Adrenal gland (tissue), 12 donors: Measurements from ENCODE around the gene DNASE1L3. TPM values are rescaled to one million over a fixed set of nuclear protein-coding genes. Genes with fewer than 3 reads are reported as not detected.
A peak's percentile ranks its signal among the peaks of the same experiment; 100 is the strongest.

Experiments
- DNase-seq, 7 donors: peaks; one replicate each; pipeline ENCODE4 v3.0.0-alpha.2; 2019 to 2020
- H3K27ac ChIP-seq, 5 donors: fragments of 200-600 bp; sonication (generic) in 4 of 5; 1 replicate in 3 of 5; 2 replicates in 2 of 5; pipeline versions ENCODE4 v1.5.1 to v1.8.0; 2016 to 2020; ENCODE audit warnings: mild to moderate bottlenecking in 1 of 5
- H3K27me3 ChIP-seq: fragments of 200-600 bp; 2 replicates; pipeline ENCODE4 v1.8.0; 2021
- H3K36me3 ChIP-seq, 2 donors: fragments of 200-600 bp; replicated peaks in 1 of 2; 1 replicate in 1 of 2; 2 replicates in 1 of 2; pipeline versions ENCODE4 v1.5.1 to v1.8.0; 2018 to 2022
- H3K4me1 ChIP-seq, 2 donors: fragments of 200-600 bp; replicated peaks in 1 of 2; 1 replicate in 1 of 2; 2 replicates in 1 of 2; pipeline versions ENCODE4 v1.5.1 to v1.8.0; 2018 to 2021
- H3K4me3 ChIP-seq, 4 donors: fragments of 200-600 bp; sonication (generic) in 3 of 4; one replicate each; pipeline ENCODE4 v1.5.1; 2016 to 2018
- H3K9me3 ChIP-seq, 3 donors: fragments of 200-600 bp; sonication (generic) in 1 of 3; replicated peaks in 1 of 3; 1 replicate in 2 of 3; 2 replicates in 1 of 3; pipeline versions ENCODE4 v1.5.1 to v1.8.0; 2016 to 2021
- POLR2A ChIP-seq, 2 donors: fragments of 450-650 bp; IDR thresholded peaks; one replicate each; pipeline ENCODE4 v1.6.1; 2017; ENCODE audit warnings: antibody characterized with exemption in 2 of 2, mild to moderate bottlenecking in 2 of 2, moderate library complexity in 1 of 2
- WGBS, 4 donors: extraction: QIAGEN DNeasy Blood & Tissue Kit in 2 of 4; methylation state at CpG; one replicate each; pipeline versions ENCODE4 v1.1.5 to v1.1.7; 2013 to 2017; 5-methylcytosine and 5-hydroxymethylcytosine counted together
- intact Hi-C, 2 donors: fragments of 100-400 bp; cut with DNase I; formaldehyde crosslinking; loops; one replicate each; pipeline versions ENCODE4 v1.14.1 to v1.15.0; 2022 to 2023
- polyA plus RNA-seq, 3 donors: library from polyadenylated mRNA; stranded (reverse); fragments of 200-250 nt in 2 of 3; fragments of 350-450 nt in 1 of 3; fragmentation: Illumina TruSeq in 1 of 3; extraction: RNeasy Lipid Tissue Mini Kit (QIAGEN cat#74804) in 1 of 3; gene quantifications; one replicate each; pipeline ENCODE4 v1.2.3, GENCODE V29; 2013 to 2014
- total RNA-seq, 9 donors: library from RNA; depleted of rRNA in 4 of 9; stranded (reverse); fragments of >200 nt in 4 of 9; fragments of 120-200 nt in 1 of 9; fragmentation: NEBNext Ultra II Directional in 1 of 9; extraction: Animal tissue kit (Norgen Biotek cat#: 25700) in 1 of 9; gene quantifications; one replicate each; pipeline versions ENCODE4 v1.1.0 to v1.2.4, GENCODE V29; 2013 to 2023
- TF ChIP-seq, protein P1 (sequence below), 6 experiments: fragments of 450-650 bp in 4 of 6; fragments of 200-600 bp in 2 of 6; sonication (generic) in 1 of 6; IDR thresholded peaks; 1 replicate in 5 of 6; 2 replicates in 1 of 6; pipeline versions ENCODE4 v1.5.1 to v1.8.0; 2016 to 2021; ENCODE audit warnings: antibody characterized with exemption in 6 of 6, mild to moderate bottlenecking in 2 of 6, moderate library complexity in 1 of 6
- donor health status: healthy with polysubstance abuse.
- donor health status: Bipolar disorder and iron deficiency.
- donor health status: DM: yes; HTN: yes; CAD: no.
- donor health status: DM: no; HTN: no; CAD: no.
- donor health status: DM: no; HTN: no; CAD: no.
- donor health status: DM: yes; HTN: yes; CAD: no.

The DNASE1L3 gene
- total and polyA plus RNA-seq, 12 donors = 23.8 to 83.9 (median 55.3) TPM

DNA sequence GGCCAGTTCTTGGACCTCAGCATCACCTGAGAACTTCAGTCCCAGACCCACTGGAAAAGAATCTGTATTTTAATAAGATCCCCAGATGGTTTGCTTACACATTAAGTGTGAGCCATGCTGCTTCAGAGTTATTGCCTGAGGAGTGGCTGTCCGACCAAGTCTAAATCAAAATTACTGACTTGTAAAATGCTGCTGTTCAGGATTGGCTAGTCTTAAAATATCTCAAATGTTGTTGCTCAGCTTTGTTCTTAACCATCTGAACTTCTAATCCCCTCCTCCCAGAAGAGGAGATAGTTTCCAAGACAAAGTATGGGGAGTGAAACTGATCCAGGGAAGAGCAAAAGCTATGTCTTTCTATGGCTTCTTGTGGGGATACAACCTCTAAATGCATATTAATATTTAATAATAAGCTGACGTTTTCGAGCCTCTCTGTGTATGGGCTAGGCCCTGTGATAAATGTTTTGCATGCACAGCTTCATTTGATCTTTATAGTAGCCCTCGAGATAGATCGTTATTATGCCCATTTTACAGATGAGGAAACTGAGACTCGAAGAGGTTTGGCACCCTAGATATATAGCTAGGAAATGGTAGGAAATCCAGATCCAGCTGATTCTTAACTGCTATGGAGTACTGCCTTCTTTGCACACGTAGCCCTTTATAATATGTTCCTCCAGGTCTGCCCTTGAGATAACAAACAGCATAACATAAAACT lies 52.2 kb downstream of the DNASE1L3 start:
- Histone ChIP-seq H3K4me3 (no peak overlapping the region), H3K36me3 (peaks cover 0 to 20% of the 10 kb centered on the region in 2 donors), H3K27me3 (no peaks in the 10 kb centered on the region), H3K9me3 (no peaks in the 10 kb centered on the region), H3K27ac (no peak overlapping the region), H3K4me1 (peaks cover 9 to 25% of the 10 kb centered on the region in 2 donors)
- intact Hi-C loops = no loop called here
- TF ChIP-seq, protein P1, sequence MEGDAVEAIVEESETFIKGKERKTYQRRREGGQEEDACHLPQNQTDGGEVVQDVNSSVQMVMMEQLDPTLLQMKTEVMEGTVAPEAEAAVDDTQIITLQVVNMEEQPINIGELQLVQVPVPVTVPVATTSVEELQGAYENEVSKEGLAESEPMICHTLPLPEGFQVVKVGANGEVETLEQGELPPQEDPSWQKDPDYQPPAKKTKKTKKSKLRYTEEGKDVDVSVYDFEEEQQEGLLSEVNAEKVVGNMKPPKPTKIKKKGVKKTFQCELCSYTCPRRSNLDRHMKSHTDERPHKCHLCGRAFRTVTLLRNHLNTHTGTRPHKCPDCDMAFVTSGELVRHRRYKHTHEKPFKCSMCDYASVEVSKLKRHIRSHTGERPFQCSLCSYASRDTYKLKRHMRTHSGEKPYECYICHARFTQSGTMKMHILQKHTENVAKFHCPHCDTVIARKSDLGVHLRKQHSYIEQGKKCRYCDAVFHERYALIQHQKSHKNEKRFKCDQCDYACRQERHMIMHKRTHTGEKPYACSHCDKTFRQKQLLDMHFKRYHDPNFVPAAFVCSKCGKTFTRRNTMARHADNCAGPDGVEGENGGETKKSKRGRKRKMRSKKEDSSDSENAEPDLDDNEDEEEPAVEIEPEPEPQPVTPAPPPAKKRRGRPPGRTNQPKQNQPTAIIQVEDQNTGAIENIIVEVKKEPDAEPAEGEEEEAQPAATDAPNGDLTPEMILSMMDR (IDR thresholded peaks at IDR 0.05) = no peak
- no peak for TF ChIP-seq POLR2A (IDR thresholded peaks at IDR 0.05)
- DNase-seq = no peak
- WGBS, 4 donors = 88 to 93% (median 92%) methylated on average over 7 of the region's 7 CpGs

DNA sequence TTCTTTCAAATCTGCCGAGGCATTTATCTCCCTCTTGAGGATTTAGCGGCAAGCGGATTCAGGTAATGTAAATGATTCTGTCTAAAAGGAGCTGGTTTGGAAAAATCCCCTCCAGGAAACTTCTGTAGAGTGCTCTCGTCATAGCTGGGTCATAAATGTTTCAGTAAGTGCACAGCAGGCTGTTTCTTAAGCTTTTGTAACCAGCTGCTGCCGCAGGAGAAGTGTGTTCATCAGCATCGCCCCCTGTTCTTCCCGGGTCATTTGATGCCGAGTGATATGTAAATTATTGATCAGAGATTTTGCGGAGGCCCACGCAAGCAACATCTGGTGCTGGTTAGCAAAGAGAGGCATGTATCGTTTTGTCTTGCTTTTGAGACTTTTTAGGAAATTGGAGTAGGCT lies 53.1 kb downstream of the DNASE1L3 start:
- Histone ChIP-seq H3K4me3 (no peak overlapping the region), H3K27me3 (no peaks in the 10 kb centered on the region), H3K36me3 (peaks cover 0 to 29% of the 10 kb centered on the region in 2 donors), H3K27ac (no peak overlapping the region), H3K4me1 (peaks cover 9 to 25% of the 10 kb centered on the region in 2 donors), H3K9me3 (no peaks in the 10 kb centered on the region)
- DNase-seq = no peak
- TF ChIP-seq POLR2A (IDR thresholded peaks at IDR 0.05) = no peak
- TF ChIP-seq, protein P1 (IDR thresholded peaks at IDR 0.05) = no peak
- WGBS, 4 donors = 89 to 94% (median 92%) methylated on average over 11 of the region's 11 CpGs
- intact Hi-C loops = no loop called here

DNA sequence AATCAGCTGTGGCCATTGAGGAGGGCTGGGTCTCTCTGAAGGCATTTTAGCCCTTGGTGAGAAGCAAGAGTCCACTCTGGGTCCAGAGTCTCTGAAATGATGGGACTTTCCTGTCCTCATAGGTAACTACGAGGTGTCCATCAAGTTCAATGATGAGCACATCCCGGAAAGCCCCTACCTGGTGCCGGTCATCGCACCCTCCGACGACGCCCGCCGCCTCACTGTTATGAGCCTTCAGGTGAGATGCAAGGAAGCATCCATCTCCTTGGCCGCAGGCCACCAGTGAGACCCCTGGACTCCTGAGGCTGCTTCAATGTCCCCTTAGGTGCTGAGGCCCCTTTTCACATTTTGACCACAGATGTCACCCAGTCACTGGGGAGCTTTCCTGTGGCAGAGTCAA lies 54.9 kb downstream of the DNASE1L3 start:
- Histone ChIP-seq H3K27me3 (no peaks in the 10 kb centered on the region), H3K27ac (no peak overlapping the region), H3K4me1 (peaks cover 4 to 15% of the 10 kb centered on the region in 2 donors), H3K36me3 (peaks cover 0 to 42% of the 10 kb centered on the region in 2 donors), H3K4me3 (no peak overlapping the region), H3K9me3 (no peaks in the 10 kb centered on the region)
- WGBS, 4 donors = 95 to 98% (median 97%) methylated on average over 8 to 10 of the region's 10 CpGs
- intact Hi-C loops = no loop called here
- TF ChIP-seq POLR2A (IDR thresholded peaks at IDR 0.05) = no peak
- TF ChIP-seq, protein P1 (IDR thresholded peaks at IDR 0.05) = no peak
- DNase-seq = no peak

DNA sequence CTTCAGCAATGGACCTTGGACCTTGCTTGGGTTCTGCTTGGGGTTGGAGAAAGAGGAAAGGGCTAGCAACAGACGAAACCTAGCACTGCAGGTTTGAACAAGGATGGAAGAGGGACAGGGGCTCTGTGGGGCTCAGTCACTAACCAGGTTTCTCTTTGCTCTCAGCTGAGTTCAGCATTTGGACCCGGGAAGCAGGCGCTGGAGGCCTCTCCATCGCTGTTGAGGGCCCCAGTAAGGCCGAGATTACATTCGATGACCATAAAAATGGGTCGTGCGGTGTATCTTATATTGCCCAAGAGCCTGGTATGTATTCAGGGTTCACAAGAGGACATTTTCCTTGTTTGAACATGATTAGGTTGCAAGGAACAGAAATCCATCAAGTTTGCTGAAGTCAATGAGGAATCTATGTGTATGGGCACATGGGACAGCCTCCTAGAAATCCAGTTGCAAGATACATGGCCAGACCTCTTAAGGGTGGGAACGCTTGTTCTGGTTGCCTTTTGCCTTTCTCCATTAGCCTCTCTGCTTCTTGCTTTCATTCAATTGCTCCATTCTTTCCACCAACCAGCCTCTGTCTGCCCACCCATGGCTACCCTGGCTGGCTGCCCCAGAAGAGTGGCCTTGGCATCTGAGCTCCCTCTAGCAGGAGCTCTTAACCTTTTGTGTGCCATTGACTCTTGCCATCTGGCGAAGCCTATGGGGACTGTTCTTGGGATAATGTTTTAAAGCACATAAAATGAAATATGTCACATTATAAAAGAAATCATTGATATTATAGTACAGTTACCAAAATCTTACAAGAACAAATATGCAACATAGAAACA lies 55.9 kb downstream of the DNASE1L3 start:
- peak in 3 of 7 donors; percentile 44 to 60 (median 57) for DNase-seq
- peaks cover 0 to 51% of the 10 kb centered on the region in 2 donors for H3K36me3 ChIP-seq
- H3K9me3 ChIP-seq = no peaks in the 10 kb centered on the region
- intact Hi-C loops = no loop called here
- TF ChIP-seq POLR2A (IDR thresholded peaks at IDR 0.05) = no peak
- TF ChIP-seq, protein P1 (IDR thresholded peaks at IDR 0.05) = no peak
- H3K4me3 ChIP-seq = no peak overlapping the region
- H3K27me3 ChIP-seq = no peaks in the 10 kb centered on the region
- whole genome bisulfite sequencing, 4 donors = 81 to 91% (median 89%) methylated on average over 10 of the region's 10 CpGs
- H3K4me1 ChIP-seq = peaks cover 4 to 13% of the 10 kb centered on the region in 2 donors
- no peak overlapping the region for H3K27ac ChIP-seq
